Fibroblast of the aortic adventitia (primary cell): ENCODE data around the gene AGER. TPM values are rescaled to one million over a fixed set of nuclear protein-coding genes. Genes with fewer than 3 reads are reported as not detected.
"Not testable (repeated sequence)": the region's sequence is repeated elsewhere in the genome, so short reads cannot be mapped to it uniquely, and the experiment has no call there.

Experiments
- DNase-seq: peaks from one replicate; pipeline ENCODE4 v3.0.0-alpha.2; 2010; ENCODE audit warnings: low read depth
- H3K4me3 ChIP-seq: 2 replicates; pipeline ENCODE4 v1.5.1; 2011; ENCODE audit warnings: low read depth, mild to moderate bottlenecking, control low read depth, low read length, moderate library complexity
- CTCF ChIP-seq: IDR thresholded peaks from 2 replicates; pipeline ENCODE4 v1.5.1; 2011; ENCODE audit warnings: mild to moderate bottlenecking, low read length, control low read depth, inconsistent platforms; ENCODE audit not compliant: insufficient read depth
- total RNA-seq: library from RNA; depleted of rRNA; stranded (reverse); fragments of >200 nt; gene quantifications from 2 replicates; pipeline ENCODE4 v1.2.3, GENCODE V29; 2012; ENCODE audit warnings: low replicate concordance

The AGER gene
- total RNA-seq, 1 donor: 0.18 TPM

- no peak for TF ChIP-seq CTCF
- DNase-seq: no peak
- H3K4me3 ChIP-seq: no peak overlapping the region
Measured at GRCh38 chr6:32146687-32147086, 37.4 kb downstream of the AGER start.

DNA sequence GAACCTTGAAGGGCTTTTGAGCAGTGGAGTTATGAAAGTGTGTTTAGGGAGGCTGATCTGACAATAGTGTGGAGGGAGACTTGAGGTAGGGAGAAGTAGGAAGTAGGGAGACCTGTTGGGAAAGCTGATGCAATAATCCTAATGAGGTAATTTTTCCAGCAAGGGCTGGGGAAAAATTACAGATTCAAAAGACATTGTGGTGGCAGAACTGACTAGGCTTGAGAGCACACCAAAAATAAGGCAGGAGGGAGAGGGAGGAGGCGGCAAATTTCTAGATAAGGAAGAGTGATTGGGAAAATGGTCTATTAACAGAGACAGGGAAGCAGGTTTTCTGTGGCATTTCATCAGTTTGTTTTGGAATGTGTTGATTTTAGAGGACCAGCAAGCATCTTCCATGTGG is 37.8 kb downstream of the AGER start:
- H3K4me3 ChIP-seq: no peak overlapping the region
- TF ChIP-seq CTCF: no peak
- DNase-seq: peak; percentile 43

GRCh38 chr6:32144238-32144637 is 39.8 kb downstream of the AGER start:
- DNase-seq, H3K4me3 ChIP-seq: not testable (repeated sequence)

DNA sequence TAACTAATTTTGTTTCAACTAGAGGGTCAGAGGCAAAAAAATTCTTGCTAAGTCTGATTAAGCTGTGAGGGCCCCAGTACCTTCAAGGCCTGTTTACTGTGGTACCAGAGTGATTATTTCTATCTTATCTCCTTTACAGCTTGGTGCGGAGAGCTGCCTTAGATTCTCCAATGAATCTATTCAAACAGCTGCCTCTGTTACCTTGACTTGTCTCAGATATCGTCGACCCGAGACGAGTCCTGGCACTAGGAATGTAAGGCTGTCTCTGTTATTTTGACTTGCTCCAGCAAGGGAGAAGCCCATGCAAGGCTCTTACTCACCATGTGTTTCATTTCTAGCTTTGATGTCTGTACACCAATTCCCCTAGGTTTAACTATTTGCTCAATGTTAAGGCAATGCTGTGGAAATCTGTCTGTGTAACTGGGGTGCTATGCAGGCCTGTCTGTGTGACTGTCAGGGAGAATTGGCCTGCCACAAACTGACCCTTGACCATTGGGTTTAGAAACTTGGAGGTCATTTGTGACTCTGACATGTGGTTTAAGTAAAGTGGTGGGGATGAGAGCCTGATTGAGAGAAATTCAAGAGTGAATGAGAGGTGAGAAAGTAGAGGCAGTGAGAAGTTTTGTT is 43.5 kb downstream of the AGER start:
- no peak for DNase-seq
- H3K4me3 ChIP-seq: no peak overlapping the region
- no peak for TF ChIP-seq CTCF

GRCh38 chr6:32139590-32139989 is 44.5 kb downstream of the AGER start:
- no peak for TF ChIP-seq CTCF
- no peak overlapping the region for H3K4me3 ChIP-seq
- DNase-seq: no peak

DNA sequence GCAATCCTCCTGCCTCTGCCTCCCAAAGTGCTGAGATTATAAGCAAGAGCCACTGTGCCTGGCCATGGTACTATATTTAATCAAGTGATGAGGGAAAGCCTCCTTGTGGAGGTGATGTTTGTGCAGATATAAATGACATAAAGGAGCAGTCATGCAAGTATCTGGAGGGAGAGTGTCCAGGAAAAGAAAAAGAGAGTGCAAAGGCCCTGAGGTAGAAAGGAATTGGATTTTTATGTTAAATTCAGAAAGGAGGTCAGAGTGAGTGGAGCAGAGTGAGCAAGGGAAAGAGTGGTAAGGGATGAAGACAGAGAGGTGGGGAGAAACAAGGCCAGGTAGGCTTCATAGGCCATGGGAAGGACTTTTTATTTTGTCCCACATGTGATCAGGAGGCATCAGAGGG is 46.6 kb downstream of the AGER start:
- TF ChIP-seq CTCF: no peak
- DNase-seq: no peak

DNA sequence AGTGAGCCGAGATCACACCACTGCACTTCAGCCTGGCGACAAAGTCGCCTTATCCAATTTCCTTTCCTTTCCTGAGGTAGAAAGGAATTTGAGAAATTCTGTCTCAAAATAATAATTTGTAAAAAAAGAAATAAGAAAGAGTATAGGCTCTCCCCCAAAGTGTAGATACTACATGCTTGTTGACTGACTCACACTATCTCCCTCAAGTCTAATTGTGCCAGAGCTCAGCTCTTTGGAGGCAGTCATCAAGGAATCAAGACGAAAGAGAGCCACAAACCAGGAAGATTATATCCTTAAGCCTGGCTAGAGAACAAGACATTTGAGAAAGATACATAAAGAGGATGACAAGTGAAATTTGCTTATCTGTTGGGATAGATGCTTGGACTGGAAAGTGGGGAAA is 50.3 kb downstream of the AGER start:
- no peak overlapping the region for H3K4me3 ChIP-seq
- peak; percentile 45 for DNase-seq
- no peak for TF ChIP-seq CTCF

More for the DNA sequence above, 46.6 kb downstream of the AGER start:
- H3K4me3 ChIP-seq: no peak overlapping the region
